PFSK-1 (cell line): Measurements from ENCODE around the gene NKRF.

Source experiments
- FOXP2 ChIP-seq: optimal IDR thresholded peaks from 2 replicates; pipeline ENCODE3; 2011; ENCODE audit warnings: borderline replicate concordance, control low read depth, inconsistent platforms; ENCODE audit not compliant: insufficient read depth; ENCODE audit errors: extremely low read length, extremely low read depth
- POLR2AphosphoS5 ChIP-seq: IDR thresholded peaks from 2 replicates; pipeline ENCODE4 v1.6.1; 2012; ENCODE audit warnings: low read depth, mild to moderate bottlenecking, control low read depth, low read length, moderate library complexity
- REST ChIP-seq, 2 experiments: IDR thresholded peaks; 2 replicates each; pipeline versions ENCODE4 v1.6.1 to v1.8.0; 2011 to 2012; ENCODE audit warnings: low read depth in 2 of 2, low read length in 2 of 2, control low read depth in 1 of 2, inconsistent platforms in 1 of 2, mild to moderate bottlenecking in 1 of 2, moderate library complexity in 1 of 2; ENCODE audit not compliant: insufficient read depth in 1 of 2
- TAF1 ChIP-seq: IDR thresholded peaks from 2 replicates; pipeline ENCODE4 v1.6.1; 2012; ENCODE audit warnings: low read length, control low read depth, borderline replicate concordance; ENCODE audit not compliant: insufficient read depth

GRCh38 chrX:119654112-119654531, 47.9 kb upstream of the NKRF start:
- no peak for TF ChIP-seq TAF1
- no peak for TF ChIP-seq REST (IDR thresholded peaks at IDR 0.05; ENCODE audit: insufficient read depth in 1 of 2, low read depth in 2 of 2, low read length in 2 of 2)
- no peak for TF ChIP-seq FOXP2
- TF ChIP-seq POLR2AphosphoS5: no peak
